ENCODE results near the gene BTBD9. TPM values are rescaled to one million over a fixed set of nuclear protein-coding genes. Genes with fewer than 3 reads are reported as not detected.

Gene BTBD9
- total RNA-seq, 4 donors from 2014 or later, result 17.3 to 50.3 (median 37.8) TPM

DNA sequence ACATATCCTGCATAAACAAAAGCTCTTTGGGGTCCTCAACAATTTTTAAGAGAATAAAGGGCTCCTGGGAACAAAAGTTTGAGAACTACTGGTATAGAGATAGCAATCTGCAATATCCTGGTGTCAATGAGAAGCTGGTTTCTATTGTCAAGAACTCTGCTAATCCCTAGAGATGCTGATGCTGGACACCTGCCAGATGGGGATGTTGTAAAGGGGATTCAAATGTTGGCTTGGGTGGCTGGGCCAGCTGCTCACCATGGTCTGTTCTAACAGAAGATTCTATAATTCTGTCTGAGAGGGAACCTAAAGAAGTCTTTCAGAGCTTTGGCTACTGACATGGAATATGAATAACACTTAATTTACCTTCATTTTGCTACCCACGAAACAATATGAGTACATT, 137.8 kb downstream of the BTBD9 start:
- H3K4me1 ChIP-seq, result no peaks in the 10 kb centered on the region
- TF ChIP-seq, protein P1, sequence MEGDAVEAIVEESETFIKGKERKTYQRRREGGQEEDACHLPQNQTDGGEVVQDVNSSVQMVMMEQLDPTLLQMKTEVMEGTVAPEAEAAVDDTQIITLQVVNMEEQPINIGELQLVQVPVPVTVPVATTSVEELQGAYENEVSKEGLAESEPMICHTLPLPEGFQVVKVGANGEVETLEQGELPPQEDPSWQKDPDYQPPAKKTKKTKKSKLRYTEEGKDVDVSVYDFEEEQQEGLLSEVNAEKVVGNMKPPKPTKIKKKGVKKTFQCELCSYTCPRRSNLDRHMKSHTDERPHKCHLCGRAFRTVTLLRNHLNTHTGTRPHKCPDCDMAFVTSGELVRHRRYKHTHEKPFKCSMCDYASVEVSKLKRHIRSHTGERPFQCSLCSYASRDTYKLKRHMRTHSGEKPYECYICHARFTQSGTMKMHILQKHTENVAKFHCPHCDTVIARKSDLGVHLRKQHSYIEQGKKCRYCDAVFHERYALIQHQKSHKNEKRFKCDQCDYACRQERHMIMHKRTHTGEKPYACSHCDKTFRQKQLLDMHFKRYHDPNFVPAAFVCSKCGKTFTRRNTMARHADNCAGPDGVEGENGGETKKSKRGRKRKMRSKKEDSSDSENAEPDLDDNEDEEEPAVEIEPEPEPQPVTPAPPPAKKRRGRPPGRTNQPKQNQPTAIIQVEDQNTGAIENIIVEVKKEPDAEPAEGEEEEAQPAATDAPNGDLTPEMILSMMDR (IDR thresholded peaks at IDR 0.05), result no peak
- TF ChIP-seq POLR2A (IDR thresholded peaks at IDR 0.05), result no peak
- no peaks in the 10 kb centered on the region for H3K27me3 ChIP-seq
- DNase-seq, result no peak
- no peak overlapping the region for H3K27ac ChIP-seq
- no peaks in the 10 kb centered on the region for H3K9me3 ChIP-seq
- H3K36me3 ChIP-seq, result no peaks in the 10 kb centered on the region
- H3K4me3 ChIP-seq, result no peak overlapping the region

DNA sequence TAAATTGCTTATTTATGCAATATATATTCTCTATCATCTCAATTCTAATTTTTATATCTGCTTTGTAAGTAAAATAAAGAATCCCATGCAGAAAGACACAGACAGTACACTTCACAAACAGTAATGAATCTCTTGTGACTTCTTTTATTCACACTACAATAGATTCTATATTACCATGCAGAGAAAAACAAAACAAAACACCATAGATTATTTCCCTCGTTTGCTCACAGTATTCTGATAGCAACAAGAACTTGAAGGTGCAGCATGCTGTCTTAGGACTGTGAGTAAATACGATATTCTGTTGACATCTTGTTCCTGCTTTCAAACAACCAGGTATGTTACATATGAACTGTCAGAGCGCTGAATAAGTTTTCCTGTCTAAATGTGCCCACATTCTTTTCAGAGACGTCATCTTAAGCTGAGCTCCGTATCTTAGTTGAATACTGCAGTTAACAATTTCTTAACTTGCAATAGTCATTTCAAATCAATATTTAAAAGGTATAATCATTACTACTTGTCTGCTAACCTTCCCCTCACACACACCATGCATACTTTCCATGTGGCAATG, 140.1 kb downstream of the BTBD9 start:
- no peak for TF ChIP-seq POLR2A (IDR thresholded peaks at IDR 0.05)
- TF ChIP-seq, protein P1 (IDR thresholded peaks at IDR 0.05), result no peak
- H3K4me3 ChIP-seq, result no peak overlapping the region
- no peaks in the 10 kb centered on the region for H3K27me3 ChIP-seq

DNA sequence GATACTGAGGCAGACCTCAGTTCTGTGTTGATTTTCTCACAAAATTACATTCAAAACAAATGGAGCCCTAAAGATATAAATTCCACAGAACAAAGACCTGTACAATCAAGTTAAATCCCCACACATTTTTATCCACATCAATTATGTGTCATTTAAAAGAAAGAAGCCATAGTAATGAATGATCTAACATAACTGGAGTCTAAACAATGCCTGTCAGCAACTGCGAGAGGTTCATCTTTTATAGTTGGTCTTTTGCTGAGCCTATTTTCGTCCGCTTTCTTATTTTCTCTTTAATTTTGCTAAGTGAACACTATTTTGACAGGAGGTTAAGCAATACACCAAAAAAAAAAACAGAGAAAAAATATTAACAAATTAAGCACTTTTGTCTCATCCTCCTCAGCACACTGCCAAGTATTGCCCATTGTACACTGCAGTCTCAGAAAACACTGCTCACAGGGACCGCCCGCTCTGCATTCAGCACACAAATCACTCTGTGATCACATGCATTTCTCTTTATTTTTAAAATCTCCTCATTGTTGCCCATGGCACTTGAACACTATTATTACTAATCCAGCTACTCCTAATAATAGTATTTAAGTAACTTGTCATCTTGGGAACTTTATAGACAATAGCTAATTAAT, 140.8 kb downstream of the BTBD9 start:
- DNase-seq, result no peak
- no peaks in the 10 kb centered on the region for H3K27me3 ChIP-seq
- no peak overlapping the region for H3K4me3 ChIP-seq
- H3K4me1 ChIP-seq, result no peaks in the 10 kb centered on the region
- H3K36me3 ChIP-seq, result no peaks in the 10 kb centered on the region
- H3K9me3 ChIP-seq, result no peaks in the 10 kb centered on the region
- no peak overlapping the region for H3K27ac ChIP-seq
- no peak for TF ChIP-seq POLR2A (IDR thresholded peaks at IDR 0.05)
- TF ChIP-seq, protein P1 (IDR thresholded peaks at IDR 0.05), result no peak

More for the DNA sequence above, 140.1 kb downstream of the BTBD9 start:
- H3K36me3 ChIP-seq, result no peaks in the 10 kb centered on the region
- DNase-seq, result no peak
- no peak overlapping the region for H3K27ac ChIP-seq
- no peaks in the 10 kb centered on the region for H3K4me1 ChIP-seq
- H3K9me3 ChIP-seq, result no peaks in the 10 kb centered on the region

DNA sequence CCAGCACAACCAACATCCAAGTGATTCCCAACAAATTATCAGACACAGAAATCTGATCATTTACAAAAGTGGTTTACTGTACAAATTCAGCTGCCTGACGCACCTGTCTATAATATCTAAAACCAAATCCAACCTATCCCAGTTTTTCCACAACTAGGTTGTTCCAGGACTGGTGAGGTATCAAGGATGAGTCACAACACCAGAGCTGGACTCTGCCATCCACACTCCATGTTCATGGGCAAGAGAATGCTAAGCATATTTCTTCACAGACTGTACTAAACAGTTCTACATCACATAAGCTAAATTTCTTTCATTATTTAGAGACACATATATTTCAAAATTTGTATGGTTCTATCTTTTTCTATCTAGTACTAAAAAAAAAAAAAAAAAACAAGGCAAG, 141.6 kb downstream of the BTBD9 start:
- TF ChIP-seq POLR2A (IDR thresholded peaks at IDR 0.05), result no peak
- TF ChIP-seq, protein P1 (IDR thresholded peaks at IDR 0.05), result no peak
- H3K27me3 ChIP-seq, result no peaks in the 10 kb centered on the region
- H3K4me3 ChIP-seq, result no peak overlapping the region
- no peaks in the 10 kb centered on the region for H3K36me3 ChIP-seq
- no peak for DNase-seq
- H3K9me3 ChIP-seq, result no peaks in the 10 kb centered on the region
- no peaks in the 10 kb centered on the region for H3K4me1 ChIP-seq
- H3K27ac ChIP-seq, result no peak overlapping the region

DNA sequence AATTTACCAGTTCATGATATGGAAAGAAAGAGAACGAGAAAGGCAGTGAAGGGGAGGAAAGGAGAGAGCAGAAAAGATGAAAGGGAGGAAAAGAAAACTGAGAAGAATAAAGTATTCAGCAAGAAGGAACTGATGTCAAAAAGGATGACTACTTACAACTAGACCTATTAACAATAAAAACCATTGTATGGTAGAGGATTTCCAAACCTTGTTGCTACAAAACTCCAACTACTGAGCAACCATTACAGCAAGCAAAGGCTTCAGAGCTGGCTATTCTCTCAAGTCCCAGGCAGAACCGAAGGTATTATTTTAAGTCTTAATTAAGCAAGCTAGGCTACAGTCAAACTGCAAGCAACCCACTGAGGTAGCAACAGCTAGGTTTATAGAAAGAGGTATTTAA, 142.2 kb downstream of the BTBD9 start:
- Histone ChIP-seq H3K27ac (no peak overlapping the region), H3K27me3 (no peaks in the 10 kb centered on the region), H3K9me3 (no peaks in the 10 kb centered on the region), H3K36me3 (no peaks in the 10 kb centered on the region), H3K4me1 (no peaks in the 10 kb centered on the region), H3K4me3 (no peak overlapping the region)
- DNase-seq, result no peak
- no peak for TF ChIP-seq POLR2A (IDR thresholded peaks at IDR 0.05)
- TF ChIP-seq, protein P1 (IDR thresholded peaks at IDR 0.05), result no peak

All from Peyer's patch (tissue), 4 donors.